Urothelium cell line (cell line): Measurements from ENCODE around the gene RBBP4.
A peak's percentile ranks its signal among the peaks of the same experiment; 100 is the strongest.
"Not testable (repeated sequence)": the region's sequence is repeated elsewhere in the genome, so short reads cannot be mapped to it uniquely, and the experiment has no call there.

Source experiments
- DNase-seq: peaks from one replicate; pipeline ENCODE4 v3.0.0; 2011; ENCODE audit warnings: low spot score, mixed read lengths
- FAIRE-seq: peaks from 2 replicates; lab custom pipeline; 2011; peaks lifted over from hg19 to GRCh38; lab: Jason Lieb, UNC

Gene RBBP4

DNA sequence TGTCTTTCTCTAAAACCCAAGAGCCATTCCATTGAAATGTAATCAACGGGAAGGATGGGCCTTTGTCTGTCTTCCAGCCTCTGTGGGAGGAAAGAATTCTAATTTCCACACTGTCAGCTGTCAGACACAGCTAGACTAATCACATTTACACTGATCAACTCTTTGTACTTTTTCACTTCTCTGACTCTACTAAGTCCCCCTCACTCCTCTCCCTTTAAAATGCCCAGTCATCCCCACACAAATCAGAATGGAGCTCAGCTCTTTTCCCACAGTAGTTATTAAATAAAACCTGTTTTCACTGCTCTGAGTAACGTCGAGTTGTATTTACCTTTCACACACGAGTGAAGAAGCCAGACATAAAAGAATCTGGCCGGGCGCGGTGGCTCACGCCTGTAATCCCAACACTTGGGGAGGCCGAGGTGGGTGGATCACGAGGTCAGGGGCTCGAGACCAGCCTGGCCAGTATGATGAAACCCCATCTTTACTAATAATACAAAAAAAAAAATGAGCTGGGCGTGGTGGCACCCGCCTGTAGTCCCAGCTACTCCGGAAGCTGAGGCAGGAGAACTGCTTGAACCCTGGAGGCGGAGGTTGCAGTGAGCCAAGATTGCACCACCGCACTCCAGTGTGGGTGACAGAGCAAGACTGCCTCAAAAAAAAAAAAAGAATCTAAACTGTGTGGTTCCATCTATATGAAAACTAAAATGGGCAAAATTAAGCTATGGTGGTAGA, 13.9 kb upstream of the RBBP4 start:
- DNase-seq (no peak), FAIRE-seq (no peak)

GRCh38 chr1:32639489-32640075, 11.4 kb upstream of the RBBP4 start:
- FAIRE-seq (no peak), DNase-seq (no peak)

DNA sequence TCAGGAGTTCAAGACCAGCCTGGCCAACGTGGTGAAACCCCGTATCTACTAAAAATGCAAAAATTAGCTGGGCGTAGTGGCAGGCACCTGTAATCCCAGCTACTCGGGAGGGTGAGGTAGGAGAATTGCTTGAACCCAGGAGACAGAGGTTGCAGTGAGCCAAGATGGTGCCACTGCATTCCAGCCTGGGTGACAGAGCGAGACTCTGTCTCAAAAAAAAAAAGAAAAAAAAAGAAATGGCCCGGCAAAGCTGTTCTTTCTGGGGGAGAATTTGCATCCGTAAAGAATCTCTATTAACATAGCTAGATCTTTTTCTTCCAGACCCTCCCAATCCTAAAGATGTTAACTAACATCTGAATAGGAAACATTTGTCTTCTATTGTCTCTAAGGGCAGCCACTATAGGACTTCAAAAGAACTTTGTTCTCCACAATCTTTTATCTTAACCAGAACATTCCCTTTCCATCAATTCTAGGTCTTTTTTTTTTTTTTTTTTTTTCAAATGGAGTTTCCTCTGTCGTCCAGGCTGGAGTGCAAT, 8.6 kb upstream of the RBBP4 start:
- not testable (repeated sequence) for DNase-seq, FAIRE-seq

DNA sequence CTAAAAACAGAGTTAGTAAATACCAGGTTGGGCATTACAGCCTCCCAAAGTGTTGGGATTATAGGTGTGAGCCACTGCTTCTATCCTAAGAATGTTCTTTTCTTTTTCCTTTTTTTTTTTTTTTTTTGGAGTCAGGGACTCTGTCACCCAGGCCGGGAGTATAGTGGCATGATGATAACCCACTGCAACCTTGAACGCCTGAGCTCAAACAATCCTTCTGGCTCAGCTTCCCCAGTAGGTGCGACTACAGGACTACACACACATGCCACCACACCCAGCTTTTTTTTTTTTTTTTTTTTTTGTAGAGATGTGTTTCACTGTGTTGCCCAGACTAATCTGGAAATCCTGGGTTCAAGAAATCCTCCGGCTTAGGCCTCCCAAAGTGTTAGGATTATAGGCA, 6.6 kb upstream of the RBBP4 start:
- DNase-seq, result no peak
- FAIRE-seq, result no peak

DNA sequence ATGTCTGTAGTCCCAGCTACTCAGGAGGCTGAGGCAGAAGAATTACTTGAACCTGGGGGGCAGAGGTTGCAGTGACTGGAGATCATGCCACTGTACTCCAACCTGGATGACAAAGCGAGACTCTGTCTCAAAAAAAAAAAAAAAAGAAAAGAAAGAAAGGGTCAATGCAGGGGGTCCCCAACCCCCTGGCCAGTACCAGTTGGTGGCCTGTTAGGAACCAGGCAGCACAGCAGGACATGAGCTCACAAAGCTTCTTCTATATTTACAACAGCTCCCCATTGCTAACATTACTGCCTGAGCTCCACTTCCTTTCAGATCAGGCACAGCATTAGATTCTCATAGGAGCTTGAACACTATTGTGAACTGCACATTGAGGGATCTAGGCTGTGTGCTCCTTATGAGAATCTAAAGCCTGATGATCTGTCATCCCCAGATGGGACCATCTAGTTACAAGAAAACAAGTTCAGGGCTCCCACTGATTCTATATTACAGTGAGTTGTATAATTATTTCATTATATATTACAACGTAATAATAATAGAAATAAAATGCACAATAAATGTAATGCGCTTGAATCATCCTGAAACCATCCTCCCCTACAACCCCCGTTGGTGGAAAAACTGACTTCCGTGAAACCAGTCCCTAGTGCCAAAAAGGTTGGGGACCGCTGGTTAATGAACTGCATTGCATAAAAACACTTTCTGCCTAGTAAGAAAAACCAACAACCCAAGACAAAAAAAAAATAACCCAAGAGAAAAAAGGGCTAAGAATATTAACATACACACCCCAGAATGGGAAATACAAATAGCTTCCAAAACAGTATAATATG, 3.5 kb upstream of the RBBP4 start:
- no peak for FAIRE-seq
- no peak for DNase-seq

- FAIRE-seq (peak; percentile 63), DNase-seq (peak; percentile 94)
Measured at GRCh38 chr1:32650248-32650751, 708 bp upstream of the RBBP4 start, which contains the start of gene ZBTB8OS. TSS of gene ZBTB8OS (minus strand) at chr1:32650550. CDS start at chr1:32650529, 21 bp downstream.

DNA sequence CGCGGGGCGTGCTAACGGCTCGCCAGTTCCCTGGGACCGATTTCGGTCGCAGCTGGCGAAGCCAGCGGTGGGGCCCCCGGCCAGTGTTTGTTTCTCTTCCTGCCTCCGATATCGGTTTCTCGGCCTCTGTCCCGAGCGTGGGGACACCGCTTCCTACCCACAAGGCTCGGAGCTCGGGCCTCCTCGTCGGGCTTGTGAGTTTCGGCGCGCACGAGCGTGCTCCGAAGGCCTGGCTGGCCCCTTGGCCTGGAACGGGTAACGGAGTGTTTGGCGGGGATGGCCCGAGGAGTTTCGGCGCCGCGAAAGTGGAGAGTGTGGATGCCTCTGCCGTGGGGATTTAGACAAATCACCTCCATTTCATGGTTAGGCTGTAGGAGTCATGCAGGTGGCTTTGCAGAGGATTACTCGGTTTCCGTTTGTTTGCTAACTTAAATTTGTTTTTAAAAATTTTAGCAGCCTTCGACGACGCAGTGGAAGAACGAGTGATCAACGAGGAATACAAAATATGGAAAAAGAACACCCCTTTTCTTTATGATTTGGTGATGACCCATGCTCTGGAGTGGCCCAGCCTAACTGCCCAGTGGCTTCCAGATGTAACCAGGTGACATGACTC, 559 bp downstream of the RBBP4 start:
- DNase-seq (no peak), FAIRE-seq (no peak)

DNA sequence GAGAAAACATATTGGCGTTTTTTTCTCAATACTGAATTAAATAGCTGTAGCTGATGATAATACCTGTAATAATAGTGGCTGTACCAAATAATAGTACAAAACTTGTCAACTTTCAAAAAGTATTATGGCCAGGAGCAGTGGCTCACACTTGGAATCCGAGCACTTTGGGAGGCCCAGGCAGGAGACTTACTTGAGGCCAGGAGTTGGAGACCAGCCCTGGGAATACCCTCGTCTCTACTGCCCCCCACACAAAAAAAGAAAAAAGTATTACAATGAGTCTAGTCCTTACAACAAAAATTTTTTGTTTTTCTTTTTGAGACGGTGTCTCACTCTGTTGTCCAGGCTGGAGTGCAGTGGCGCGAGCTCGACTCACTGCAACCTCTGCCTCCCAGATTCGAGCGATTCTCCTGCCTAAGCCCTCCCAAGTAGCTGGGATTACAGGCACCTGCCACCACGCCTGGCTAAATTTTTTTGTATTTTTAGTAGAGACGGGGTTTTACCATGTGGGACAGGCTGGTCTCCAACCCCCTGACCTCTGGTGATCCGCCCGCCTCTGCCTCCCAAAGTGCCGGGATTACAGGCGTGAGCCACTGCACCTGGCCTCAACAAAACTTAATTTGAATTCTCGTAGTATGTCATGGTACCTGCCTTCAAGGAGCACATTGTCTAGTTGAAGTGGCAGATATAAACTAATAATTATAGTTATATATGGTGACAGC, 1.4 kb downstream of the RBBP4 start:
- FAIRE-seq, result no peak

GRCh38 chr1:32659581-32659980, 8.6 kb downstream of the RBBP4 start:
- DNase-seq (no peak), FAIRE-seq (no peak)

More for the DNA sequence above, 1.4 kb downstream of the RBBP4 start:
- DNase-seq, result no peak

- DNase-seq, result no peak
- no peak for FAIRE-seq
Measured at GRCh38 chr1:32665915-32666314, 14.9 kb downstream of the RBBP4 start.

GRCh38 chr1:32666901-32667566, 16.0 kb downstream of the RBBP4 start:
- FAIRE-seq (no peak), DNase-seq (no peak)

GRCh38 chr1:32668716-32669115, 17.7 kb downstream of the RBBP4 start:
- FAIRE-seq, DNase-seq: not testable (repeated sequence)

DNA sequence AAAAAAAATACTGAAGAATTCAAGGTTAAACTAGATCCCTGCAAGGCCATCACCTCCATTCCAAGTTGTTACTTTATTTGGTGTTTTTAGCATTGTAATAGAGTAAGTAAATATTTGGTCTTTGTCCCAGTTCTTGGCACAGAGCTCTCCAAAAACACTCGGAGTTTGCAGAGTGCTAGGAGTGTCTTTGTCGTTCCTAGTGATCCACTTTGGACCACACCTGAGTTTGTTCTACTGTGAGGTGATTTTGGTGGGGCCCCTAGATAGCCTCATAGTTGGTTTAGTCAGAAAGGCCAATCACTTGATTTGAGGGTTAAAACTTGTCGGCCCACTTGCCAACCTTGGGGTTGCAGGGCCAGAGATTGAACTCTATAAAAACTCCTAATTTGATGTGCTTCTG, 25.9 kb downstream of the RBBP4 start:
- no peak for FAIRE-seq
- DNase-seq, result no peak

- not testable (repeated sequence) for DNase-seq, FAIRE-seq
Measured at GRCh38 chr1:32679993-32680392, 29.0 kb downstream of the RBBP4 start.

GRCh38 chr1:32680642-32681041, 29.6 kb downstream of the RBBP4 start:
- FAIRE-seq (no peak), DNase-seq (no peak)

- DNase-seq (no peak), FAIRE-seq (no peak)
Measured at GRCh38 chr1:32681509-32681908, 30.5 kb downstream of the RBBP4 start.

DNA sequence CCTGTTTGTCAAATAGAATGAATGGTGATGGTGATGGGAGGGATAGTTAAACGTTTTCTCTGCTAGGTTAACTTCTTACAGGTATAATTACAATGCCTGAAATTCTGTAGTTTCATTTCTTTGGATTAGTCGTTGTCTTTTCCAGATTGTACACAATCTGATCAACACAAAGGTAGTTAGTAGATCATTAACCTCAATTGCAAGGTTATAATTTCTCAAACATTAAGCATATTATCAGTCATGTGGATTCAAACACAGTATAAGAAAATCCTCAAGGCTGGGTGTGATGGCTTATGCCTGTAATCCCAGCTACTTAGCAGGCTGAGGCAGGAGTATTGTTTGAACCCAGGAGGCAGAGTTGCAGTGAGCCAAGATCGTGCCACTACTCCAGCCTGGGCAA, 31.0 kb downstream of the RBBP4 start:
- FAIRE-seq, result no peak
- no peak for DNase-seq

DNA sequence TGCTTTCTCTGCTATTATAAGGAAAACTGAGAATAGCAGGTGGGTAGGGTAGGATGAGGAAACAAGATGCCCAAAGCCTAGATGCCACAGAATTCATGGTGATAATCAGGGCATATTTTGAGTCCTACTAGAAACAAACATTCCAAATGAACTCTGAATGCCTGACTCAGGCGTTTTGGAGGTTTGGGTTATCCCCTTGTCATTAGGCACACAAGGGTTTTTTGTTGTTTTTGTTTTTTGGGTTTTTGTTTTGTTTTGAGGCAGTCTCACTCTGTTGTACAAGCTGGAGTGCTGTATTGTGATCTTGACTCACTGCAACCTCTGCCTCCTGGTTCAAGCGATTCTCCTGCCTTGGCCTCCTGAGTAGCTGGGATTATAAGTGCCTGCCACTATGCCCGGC, 32.4 kb downstream of the RBBP4 start:
- FAIRE-seq (no peak), DNase-seq (no peak)

GRCh38 chr1:32684167-32684811, 33.3 kb downstream of the RBBP4 start:
- no peak for FAIRE-seq
- DNase-seq, result no peak
